ENCODE data around the gene PLCB1.
A peak's percentile ranks its signal among the peaks of the same experiment; 100 is the strongest.
"Not testable (repeated sequence)": the region's sequence is repeated elsewhere in the genome, so short reads cannot be mapped to it uniquely, and the experiment has no call there.

Gene PLCB1

DNA sequence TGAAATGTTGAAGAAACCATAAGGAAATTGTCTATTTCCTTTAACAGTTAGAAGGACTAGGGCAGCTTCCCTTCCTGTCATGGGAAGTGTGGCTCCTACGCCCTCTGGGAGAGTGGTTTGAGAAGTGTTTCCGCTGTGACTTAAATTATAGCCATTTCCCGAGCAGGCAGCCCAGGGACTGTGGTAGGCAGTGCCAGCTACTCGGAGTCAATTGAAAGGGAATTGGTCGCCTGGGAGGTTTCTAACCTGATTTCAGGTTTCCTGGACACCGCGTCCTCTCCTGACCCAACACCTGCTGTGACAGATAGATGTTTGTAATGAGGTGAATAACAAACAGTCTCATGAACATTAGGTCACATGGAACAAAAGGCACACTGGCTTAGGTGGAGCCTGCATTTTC is 680.8 kb downstream of the PLCB1 start:
- H3K4me3 ChIP-seq (ENCODE audit: low read depth, low read length) = no peak overlapping the region
- no peak for DNase-seq
- H3K27ac ChIP-seq = no peak overlapping the region
- H3K27me3 ChIP-seq (ENCODE audit: insufficient read depth, low read depth, severe bottlenecking) = no peaks in the 10 kb centered on the region
- no peaks in the 10 kb centered on the region for H3K9me3 ChIP-seq (ENCODE audit: severe bottlenecking)
- no peaks in the 10 kb centered on the region for H3K36me3 ChIP-seq
- TF ChIP-seq, protein P1, sequence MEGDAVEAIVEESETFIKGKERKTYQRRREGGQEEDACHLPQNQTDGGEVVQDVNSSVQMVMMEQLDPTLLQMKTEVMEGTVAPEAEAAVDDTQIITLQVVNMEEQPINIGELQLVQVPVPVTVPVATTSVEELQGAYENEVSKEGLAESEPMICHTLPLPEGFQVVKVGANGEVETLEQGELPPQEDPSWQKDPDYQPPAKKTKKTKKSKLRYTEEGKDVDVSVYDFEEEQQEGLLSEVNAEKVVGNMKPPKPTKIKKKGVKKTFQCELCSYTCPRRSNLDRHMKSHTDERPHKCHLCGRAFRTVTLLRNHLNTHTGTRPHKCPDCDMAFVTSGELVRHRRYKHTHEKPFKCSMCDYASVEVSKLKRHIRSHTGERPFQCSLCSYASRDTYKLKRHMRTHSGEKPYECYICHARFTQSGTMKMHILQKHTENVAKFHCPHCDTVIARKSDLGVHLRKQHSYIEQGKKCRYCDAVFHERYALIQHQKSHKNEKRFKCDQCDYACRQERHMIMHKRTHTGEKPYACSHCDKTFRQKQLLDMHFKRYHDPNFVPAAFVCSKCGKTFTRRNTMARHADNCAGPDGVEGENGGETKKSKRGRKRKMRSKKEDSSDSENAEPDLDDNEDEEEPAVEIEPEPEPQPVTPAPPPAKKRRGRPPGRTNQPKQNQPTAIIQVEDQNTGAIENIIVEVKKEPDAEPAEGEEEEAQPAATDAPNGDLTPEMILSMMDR (IDR thresholded peaks at IDR 0.05; ENCODE audit: low read depth, low read length) = no peak

DNA sequence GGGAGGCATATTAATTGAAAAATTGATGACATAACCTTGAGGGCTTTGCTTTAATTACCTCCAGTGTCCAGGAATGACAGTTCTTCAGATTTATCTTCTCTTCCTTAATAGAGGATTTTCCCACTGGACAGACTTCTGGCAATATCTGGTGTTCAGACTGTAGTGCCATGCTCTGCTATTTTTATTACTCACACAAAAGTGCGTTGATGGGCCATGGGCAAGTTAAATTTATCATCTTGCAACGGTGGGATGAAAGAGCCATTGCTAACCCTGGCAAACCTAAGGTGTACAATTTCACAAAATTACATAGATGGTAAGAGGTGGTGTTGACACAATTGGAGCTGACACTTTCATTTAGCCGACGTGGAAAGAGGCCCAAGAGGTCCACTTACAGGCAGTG is 683.1 kb downstream of the PLCB1 start:
- H3K27me3 ChIP-seq (ENCODE audit: insufficient read depth, low read depth, severe bottlenecking) = no peaks in the 10 kb centered on the region
- H3K36me3 ChIP-seq = no peaks in the 10 kb centered on the region
- TF ChIP-seq, protein P1 (IDR thresholded peaks at IDR 0.05; ENCODE audit: low read depth, low read length) = no peak
- no peaks in the 10 kb centered on the region for H3K9me3 ChIP-seq (ENCODE audit: severe bottlenecking)
- DNase-seq = no peak
- no peak overlapping the region for H3K27ac ChIP-seq
- no peak overlapping the region for H3K4me3 ChIP-seq (ENCODE audit: low read depth, low read length)

DNA sequence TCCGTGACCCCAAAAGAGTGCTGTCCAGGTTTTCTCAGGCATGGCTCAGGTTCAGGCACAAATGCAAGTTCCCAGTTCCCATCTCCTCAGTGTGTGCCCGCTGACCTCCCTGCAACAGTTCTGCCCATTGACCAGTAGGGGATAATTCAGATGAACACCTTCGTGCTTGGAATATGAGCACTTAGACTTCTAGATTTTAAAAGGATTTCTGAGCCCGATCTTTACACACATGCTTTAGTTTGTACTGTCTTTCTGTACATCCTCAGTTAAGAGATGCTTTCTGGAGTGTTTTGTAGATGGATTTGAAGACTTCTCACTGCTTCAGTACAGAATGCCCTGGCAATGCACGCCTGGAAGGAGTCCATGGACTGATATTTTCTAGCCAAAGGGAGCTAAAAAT is 697.2 kb downstream of the PLCB1 start:
- H3K9me3 ChIP-seq (ENCODE audit: severe bottlenecking) = no peaks in the 10 kb centered on the region
- no peaks in the 10 kb centered on the region for H3K36me3 ChIP-seq
- H3K27ac ChIP-seq = no peak overlapping the region
- no peaks in the 10 kb centered on the region for H3K27me3 ChIP-seq (ENCODE audit: insufficient read depth, low read depth, severe bottlenecking)
- no peak overlapping the region for H3K4me3 ChIP-seq (ENCODE audit: low read depth, low read length)
- TF ChIP-seq, protein P1 (IDR thresholded peaks at IDR 0.05; ENCODE audit: low read depth, low read length) = peak; percentile 26; the same call in 1 of the 2 replicates
- DNase-seq = no peak

DNA sequence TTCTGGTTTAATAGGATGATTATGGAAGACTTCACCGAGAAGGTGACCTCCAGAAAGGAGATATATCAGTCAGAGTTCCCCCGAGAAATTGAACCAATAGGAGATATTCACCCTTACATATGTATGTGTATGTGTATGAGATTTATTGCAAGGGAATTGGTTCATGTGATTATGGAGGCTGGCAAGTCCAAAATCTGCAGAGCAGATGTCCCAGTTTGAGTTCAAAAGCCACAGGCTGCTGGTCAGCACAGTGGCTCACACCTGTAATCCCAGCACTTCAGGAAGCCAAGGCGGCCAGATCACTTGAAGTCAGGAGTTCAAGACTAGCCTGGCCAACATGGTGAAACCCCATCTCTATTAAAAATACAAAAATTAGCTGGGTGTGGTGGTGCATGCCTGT is 702.2 kb downstream of the PLCB1 start:
- H3K27me3 ChIP-seq (ENCODE audit: insufficient read depth, low read depth, severe bottlenecking); H3K27ac ChIP-seq; H3K4me3 ChIP-seq (ENCODE audit: low read depth, low read length); H3K9me3 ChIP-seq (ENCODE audit: severe bottlenecking); DNase-seq; H3K36me3 ChIP-seq: not testable (repeated sequence)

DNA sequence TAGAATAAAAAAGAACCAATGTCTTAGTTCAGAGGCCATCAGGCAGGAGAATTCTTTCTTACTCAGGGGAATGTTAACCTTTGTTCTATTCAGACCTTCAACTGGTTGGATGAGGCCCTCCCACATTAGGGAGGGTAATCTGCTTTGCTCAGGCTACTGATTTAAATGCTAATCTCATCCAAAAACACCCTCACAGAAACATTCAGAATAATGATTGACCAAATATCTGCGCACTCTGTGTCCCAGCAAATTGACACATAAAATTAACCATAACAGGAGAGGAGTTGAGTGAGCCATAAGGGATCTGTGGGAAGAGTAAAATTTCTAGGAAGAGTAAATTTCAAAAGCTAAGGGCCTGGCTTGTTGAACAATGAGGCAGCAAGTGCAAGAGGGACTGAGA is 702.8 kb downstream of the PLCB1 start:
- H3K4me3 ChIP-seq (ENCODE audit: low read depth, low read length) = no peak overlapping the region
- DNase-seq = no peak
- no peaks in the 10 kb centered on the region for H3K27me3 ChIP-seq (ENCODE audit: insufficient read depth, low read depth, severe bottlenecking)
- no peaks in the 10 kb centered on the region for H3K9me3 ChIP-seq (ENCODE audit: severe bottlenecking)
- no peak overlapping the region for H3K27ac ChIP-seq
- no peaks in the 10 kb centered on the region for H3K36me3 ChIP-seq
- TF ChIP-seq, protein P1 (IDR thresholded peaks at IDR 0.05; ENCODE audit: low read depth, low read length) = no peak

DNA sequence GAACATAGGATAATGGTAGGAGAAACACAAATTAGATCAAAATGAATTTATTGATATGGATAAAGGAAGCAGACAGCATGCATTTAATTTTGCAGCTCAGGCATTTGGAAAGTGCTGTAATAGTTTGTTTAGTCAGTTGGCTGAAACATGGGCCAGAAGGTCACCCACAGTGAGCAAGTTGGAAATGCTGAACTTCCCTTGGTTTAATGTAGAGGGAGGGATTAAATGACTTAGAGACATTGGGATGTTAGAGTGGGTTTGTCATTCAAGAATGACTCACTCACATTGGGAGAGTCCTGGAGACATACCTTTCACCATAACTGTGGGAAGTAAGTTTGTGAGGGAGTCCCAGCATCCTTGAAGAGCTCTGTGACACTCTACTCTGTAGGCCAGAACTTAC is 705.3 kb downstream of the PLCB1 start:
- DNase-seq = no peak
- Histone ChIP-seq H3K27me3 (ENCODE audit: insufficient read depth, low read depth, severe bottlenecking) (no peaks in the 10 kb centered on the region), H3K4me3 (ENCODE audit: low read depth, low read length) (no peak overlapping the region), H3K27ac (no peak overlapping the region), H3K36me3 (no peaks in the 10 kb centered on the region), H3K9me3 (ENCODE audit: severe bottlenecking) (no peaks in the 10 kb centered on the region)
- TF ChIP-seq, protein P1 (IDR thresholded peaks at IDR 0.05; ENCODE audit: low read depth, low read length) = no peak
